Fibroblast of mammary gland (primary cell): ENCODE results near the gene PLPP7.
A peak's percentile ranks its signal among the peaks of the same experiment; 100 is the strongest.

Source experiments
- DNase-seq: peaks from one replicate; pipeline ENCODE4 v3.0.0-alpha.2; 2010; ENCODE audit warnings: low read depth
- H3K4me3 ChIP-seq: 2 replicates; pipeline ENCODE4 v1.5.1; 2011; ENCODE audit warnings: low read depth, mild to moderate bottlenecking, low read length, moderate library complexity; ENCODE audit not compliant: control insufficient read depth
- CTCF ChIP-seq: conservative IDR thresholded peaks from 2 replicates; pipeline ENCODE4 v1.5.1; 2011; ENCODE audit warnings: low read depth, low read length, inconsistent platforms; ENCODE audit not compliant: control insufficient read depth, insufficient read depth

PLPP7 gene

GRCh38 chr9:131274674-131275331 is 14.7 kb upstream of the PLPP7 start:
- no peak for DNase-seq
- no peak overlapping the region for H3K4me3 ChIP-seq
- TF ChIP-seq CTCF: no peak

DNA sequence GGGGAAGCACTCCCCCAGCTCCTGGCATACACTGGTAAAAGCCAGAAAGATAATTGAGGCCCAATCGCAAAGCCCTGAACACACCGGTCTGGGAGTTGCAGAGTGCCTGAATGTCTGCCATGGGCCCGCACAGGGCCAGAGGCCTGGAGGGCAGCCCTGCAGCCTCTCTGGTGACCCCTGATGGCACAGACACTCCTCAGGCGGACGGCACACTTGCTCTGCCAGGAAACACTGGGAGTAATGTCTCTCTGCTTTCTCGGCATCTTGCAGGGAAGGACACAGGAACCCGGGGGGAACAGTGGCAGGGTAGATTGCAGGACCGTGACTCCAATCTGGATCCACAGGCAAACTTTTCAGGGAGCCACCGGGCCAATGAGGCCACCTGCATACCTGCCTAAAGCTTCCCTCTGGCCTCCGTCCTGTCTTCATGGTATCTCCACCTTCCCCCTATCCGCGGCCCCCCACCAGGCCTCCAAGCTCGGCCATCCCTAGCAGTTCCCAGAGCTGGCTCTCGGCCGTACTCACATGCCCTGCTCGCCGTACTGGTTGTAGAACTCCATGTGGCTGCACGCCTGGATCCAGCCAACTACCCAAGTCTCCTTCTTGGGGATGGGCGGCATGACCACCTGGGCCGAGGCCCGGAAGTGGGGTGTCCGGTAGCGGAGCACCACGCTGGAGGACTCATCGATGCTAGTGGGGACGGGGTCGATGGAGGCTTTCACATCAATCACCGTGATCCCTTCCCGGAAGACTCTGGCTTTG is 14.0 kb upstream of the PLPP7 start:
- DNase-seq: no peak
- TF ChIP-seq CTCF: no peak

DNA sequence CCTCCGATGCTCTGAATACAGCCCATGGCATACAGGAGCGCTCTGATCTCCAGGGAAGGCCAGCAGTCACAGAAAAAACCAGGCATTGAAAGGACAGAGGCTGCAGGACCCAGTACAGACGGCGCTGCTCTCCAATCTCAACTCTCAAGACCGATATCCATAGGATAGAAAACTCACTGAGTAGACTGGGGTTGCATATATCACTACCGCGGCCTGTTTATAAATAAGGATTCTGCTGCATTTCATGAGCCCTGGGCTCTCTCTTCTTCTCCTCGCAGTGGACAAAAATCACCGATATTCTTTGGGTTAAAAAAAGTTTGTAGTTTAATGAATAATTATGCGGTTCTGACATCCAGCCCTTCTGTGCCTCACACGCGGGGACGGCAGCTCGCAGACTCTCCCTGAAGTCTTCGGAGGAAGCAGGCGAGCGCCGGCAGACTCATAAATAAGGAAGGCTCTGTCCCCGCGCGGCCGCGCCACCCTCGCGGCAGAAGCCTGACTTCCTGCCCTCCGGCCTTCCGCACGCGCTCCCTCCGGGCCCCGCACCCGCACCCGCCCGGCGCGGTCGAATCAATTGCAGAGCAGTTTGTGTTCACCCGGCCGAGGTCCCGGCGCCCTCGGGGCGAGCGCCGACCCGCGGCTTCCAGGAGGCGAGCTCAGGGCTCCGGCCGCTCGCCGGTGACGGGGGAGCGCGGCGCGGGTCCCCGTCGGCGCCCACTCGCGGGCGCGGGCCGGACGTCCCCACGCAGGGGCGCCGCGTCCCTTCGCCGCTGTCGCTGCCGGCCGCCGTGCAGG is 13.2 kb upstream of the PLPP7 start, which contains the start of gene FAM78A:
Gene FAM78A, minus strand, starts transcription at position 417 of the 795 bp plus-strand sequence. Its CDS starts 331 bp downstream, at position 86.
- H3K4me3 ChIP-seq: no peak within 1 kb of the TSS
- TF ChIP-seq CTCF: no peak
- no peak for DNase-seq

More for the DNA sequence above, 14.0 kb upstream of the PLPP7 start:
- no peak overlapping the region for H3K4me3 ChIP-seq

DNA sequence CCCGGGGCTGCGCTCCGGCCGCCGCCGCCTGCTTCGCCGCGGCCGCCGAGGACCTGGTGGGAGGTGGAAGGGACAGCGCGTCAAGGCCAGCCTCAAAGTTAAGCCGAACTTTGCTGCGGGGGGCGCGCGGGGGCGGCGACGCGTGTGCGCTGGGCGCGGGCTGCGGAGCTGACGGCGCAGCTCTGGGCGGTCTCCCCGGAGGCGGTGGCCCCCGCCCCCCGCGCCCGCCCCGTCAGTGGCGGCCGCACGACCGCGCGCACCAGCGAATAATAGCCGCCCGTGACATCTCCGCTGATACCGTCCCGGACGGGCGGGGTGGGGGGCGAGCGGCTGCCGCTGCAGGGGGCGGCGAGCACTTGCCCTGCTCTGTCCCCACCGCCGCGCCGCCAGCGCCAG is 12.6 kb upstream of the PLPP7 start:
- no peak for TF ChIP-seq CTCF
- no peak overlapping the region for H3K4me3 ChIP-seq
- DNase-seq: no peak

DNA sequence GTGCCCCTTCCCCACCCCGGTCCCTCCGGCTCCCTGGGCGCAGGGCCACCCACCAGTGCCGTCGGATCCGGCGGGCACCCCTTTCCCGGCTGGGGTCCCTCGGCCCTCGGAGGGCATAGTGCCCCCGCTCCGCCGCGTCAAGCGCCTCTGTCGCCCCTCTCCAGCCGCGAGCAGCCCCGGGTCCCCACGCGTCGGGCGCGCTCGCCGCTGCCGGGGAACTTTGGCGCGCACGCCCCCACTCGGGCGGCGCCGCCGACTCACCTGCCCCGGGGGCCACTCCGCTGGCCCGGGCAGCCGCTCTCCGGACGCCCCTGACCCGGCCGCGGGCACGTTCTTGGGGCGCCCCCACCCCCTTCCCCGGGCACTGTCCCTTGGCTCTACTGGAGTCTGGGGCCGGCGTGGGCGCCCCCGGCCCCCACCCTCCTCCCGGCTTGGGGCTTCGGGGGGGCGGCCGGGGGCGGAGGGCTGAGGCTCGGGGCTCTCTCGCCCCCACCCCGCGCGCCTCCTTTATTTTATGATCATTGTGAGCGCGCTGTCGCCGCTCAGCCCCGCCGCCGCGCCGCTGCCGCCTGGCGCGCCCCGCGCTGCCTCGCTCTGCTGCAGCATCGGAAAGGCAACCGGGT is 12.1 kb upstream of the PLPP7 start:
- TF ChIP-seq CTCF: no peak
- H3K4me3 ChIP-seq: peak overlapping the region; percentile 12
- no peak for DNase-seq
